GM23248 (cell line): ENCODE results near the gene GLRX2.

Experiments
- EZH2 ChIP-seq: fragments of 200-600 bp; sonication (generic); IDR thresholded peaks from 2 replicates; pipeline ENCODE4 v1.6.1; 2018; ENCODE audit warnings: antibody characterized with exemption, mild to moderate bottlenecking; ENCODE audit not compliant: insufficient read depth, poor library complexity, severe bottlenecking
- EZH2phosphoT487 ChIP-seq: fragments of 200-600 bp; sonication (generic); IDR thresholded peaks from 2 replicates; pipeline ENCODE4 v1.6.1; 2018; ENCODE audit warnings: antibody characterized with exemption, moderate library complexity, mild to moderate bottlenecking, low read depth; ENCODE audit not compliant: insufficient read depth

DNA sequence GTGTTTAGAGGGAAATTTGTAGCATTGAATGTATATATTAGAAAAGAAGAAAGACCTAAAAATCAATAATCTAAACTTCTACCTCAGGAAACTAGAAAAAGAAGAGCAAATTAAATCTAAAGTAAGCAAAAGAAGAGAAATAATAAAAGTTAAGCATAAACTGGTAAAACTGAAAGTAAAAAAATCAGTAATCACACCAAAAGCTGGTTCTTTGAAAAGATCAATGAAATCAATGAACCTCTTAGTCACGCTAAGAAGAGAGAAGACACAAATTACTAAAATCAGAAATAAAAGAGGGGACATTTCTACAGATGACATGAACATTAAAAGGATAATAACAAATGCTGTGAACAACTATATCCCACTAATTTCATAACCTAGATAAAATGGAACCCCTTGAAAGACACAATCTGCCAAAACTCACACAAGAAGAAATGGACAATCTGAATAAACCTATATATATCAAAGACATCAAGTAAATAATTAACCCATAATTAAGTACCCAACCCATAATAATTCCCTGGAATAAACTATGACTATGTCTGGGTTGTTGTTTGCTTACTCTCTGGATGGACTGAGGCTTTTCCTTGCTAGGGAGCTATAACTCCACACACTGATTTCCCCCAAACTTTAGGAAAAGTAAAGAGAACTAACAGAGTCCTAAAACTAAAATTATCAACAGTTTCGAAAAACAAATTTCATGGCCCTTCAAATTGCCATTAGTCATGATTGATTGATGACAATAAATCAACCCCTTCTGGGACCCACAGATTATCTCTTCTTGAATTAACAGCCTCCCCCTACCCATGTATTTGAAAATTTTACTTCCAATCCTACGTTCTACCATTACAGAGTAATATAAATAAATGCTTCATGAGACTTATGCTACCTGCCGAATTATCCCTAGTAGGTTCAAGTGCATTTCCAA lies 13.9 kb upstream of the GLRX2 start:
- no peak for TF ChIP-seq EZH2
- TF ChIP-seq EZH2phosphoT487: no peak
